HL-60/S4 treated with phorbol 12-myristate 13-acetate at 8.2 ng/mL for 4 days and 3 days (cell line): Measurements from ENCODE around the gene TNNT3.

ENCODE experiments used
- in situ Hi-C: fragments of 300-500 bp; cut with MboI; formaldehyde crosslinking; loops from 2 replicates; pipeline ENCODE4 v1.15.0; 2022; ENCODE audit warnings: low sequenced_read_pairs

TNNT3 gene

DNA sequence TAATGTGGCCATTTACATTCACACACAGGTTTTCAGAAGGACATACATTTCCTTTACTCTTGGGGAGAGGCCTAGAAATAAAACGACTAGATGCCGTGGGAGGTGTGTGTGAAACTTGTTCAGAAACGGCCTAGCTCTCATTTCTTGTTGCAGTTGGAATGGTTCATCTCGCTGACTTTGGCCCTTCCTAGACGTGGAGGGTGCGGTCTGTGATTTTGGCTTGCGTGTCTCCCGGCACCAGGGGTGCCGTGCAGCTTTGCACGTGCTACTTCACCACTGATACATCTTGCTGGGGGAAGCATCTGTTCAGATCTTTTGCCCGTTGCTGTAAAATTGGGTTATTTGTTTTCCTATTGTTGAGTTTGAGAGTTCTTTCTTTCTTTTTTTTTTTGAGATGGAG, 24.7 kb upstream of the TNNT3 start:
- in situ Hi-C loops, result no loop called here

DNA sequence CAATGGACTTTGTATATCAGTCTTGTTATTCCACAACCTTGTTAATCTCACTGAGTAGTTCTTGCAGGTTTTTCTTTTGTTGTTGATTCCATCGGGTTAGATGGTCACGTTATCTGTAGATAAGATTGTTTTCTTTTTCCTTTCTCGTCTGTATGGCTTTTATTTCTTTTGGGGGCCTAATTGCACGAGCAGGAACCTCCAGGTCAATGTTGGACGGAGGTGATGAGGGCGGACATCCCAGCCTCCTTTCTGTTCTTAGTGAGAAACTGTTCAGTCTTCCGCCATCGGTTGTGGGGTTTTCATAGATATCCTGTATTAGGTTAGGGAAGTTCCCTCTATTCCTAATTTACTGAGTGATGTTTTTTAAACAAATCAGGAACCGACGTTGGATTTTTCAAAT, 23.0 kb upstream of the TNNT3 start:
- in situ Hi-C loops, result no loop called here

DNA sequence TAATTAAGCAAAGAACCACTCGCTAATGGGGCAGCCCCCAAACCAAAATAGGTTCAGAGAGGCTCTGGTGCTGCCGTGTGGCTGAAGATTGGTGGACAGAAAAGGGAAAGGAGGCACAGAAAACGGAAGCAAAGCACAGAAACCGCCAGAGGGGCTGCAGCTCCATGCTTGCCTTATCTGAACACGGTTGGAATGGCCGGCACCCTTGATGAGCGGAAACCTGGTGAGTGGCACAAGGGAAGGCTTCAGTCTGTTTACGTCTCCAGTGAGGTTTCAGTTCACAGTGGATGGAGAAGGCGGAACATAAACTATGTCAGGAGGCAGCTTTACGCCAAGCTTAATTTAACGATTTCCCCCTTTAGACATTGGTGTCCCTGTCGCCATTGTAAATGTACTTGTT, 22.6 kb upstream of the TNNT3 start:
- in situ Hi-C loops, result no loop called here

DNA sequence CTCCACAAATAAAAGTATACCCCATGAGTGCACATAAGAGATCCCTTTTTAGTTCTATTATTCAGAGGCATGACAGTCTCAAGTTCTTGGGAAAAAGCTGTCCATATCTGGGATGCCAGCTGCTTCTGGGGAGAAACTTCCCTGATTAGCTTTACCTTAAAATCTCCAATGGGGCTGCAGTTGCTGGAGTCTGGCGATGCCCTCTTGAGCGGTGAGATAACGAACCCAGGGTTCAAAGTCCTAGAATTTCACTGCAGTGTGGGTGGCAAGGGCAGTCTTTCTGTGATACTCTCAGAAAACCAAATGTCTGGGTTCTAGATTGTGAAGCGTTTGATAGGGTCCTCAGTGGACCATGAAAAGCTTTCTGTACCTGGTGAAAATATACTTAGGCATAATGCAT, 20.4 kb upstream of the TNNT3 start:
- in situ Hi-C loops, result no loop called here

DNA sequence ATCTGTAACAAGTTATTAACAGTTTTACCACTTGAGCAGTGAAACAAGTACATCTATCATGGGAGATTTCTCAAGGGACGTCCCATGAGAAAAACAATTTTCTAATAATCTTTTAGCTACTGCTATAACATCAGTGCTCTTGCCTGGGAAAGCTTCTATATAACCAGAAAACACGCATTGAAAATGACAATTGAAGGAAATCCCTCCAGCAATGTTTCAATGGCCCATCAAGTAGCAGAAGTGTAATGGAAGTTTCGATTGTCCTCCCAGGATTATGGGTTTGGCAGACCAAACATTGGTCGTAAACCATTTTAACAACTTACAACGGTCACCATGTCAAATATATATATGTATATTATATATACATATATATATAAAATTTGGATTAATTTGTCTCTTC, 19.8 kb upstream of the TNNT3 start:
- in situ Hi-C loops, result no loop called here

DNA sequence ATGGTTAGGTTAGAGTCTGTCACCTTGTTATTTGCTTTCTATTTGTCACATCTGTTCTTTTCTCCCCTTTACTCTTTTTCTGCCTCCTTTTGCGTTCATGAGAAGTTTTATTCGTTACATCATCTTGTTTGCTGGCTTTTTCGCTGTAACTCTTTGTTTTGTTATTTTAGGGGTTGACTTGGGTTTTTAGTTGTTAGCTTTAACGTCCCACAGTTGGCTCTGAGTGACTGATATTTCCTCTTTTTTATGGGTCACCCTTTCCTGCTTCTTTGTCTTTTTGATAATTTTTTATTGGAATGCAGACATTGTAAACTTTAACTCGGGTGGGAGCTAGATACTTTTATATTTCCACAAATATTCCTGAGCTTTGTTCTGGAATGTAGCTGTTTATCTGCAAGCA, 13.3 kb upstream of the TNNT3 start:
- in situ Hi-C loops, result no loop called here

DNA sequence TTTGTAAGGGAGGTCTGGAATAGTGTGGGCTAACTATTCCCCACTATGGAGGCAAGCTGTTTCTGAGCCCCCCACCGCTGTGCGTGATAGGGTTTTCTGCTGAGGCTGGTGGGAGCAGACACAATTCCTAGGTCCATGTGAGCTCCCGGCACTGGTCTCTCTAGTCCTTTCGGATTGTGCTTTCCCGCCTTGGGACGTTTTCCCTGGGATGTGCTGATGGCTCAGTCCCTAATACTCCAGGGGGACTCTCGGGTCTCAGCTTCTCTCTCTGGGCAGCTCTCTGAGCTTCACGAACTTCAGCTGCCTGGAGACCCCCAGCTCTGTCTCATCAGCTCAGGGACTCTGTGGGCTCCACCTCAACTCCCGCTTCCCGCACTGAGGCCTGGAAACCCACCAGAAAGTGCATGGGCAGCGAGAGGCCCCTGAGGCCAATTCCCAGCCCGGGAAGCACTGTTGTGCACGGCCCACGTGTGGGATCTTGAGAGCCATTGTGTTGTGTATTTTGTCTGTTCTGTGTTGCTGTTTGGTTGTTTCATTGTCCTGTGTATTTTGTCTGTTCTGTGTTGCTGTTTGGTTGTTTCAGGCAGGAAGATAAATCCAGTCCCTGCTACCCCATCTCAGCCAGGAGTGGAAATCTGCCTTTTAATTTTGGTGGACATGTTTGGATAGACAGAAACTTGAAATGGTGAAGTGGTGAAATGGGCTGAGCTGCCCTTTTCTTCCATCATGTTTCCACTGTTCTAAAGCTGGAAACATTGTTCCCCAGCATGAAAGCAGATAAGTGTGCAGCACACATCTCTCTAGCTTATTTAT, 12.7 kb upstream of the TNNT3 start:
- in situ Hi-C loops, result no loop called here

DNA sequence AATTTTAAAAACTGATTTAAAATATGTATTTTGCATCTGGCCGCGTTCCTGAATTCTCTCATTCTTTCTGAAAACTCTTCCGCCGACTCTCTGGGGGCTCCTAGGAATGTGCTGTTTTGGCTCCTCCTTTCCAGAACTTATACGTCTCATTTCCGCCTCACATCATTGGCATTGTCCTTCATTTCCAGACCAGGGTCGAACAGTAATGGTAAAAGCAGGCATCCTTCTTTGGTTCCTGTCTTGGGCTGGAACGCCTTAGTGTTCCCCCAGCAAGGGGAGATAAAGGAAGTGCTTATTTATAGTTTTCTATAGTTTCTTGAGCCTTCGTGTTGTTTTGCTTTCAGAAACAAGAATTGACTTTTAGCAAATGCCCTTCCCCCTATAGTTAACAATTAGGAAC, 10.9 kb upstream of the TNNT3 start:
- in situ Hi-C loops, result no loop called here

DNA sequence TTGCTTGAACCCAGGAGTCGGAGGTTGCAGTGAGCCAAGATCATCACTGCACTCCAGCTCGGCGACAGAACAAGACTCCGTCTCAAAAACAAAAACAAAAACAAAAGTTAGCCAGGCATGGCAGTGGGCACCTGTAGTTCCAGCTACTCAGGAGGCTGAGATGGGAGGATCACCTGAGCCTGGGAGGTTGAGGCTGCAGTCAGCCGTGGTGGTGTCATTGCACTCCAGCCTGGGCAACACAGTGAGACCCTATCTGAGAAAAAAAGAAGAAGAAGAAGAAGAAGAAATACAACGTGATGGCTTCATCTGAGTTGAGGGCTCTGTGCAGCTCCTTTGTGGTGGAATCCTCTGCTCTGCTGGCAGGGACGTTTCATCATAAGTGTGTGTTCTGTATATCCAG, 10.0 kb upstream of the TNNT3 start:
- in situ Hi-C loops, result no loop called here

DNA sequence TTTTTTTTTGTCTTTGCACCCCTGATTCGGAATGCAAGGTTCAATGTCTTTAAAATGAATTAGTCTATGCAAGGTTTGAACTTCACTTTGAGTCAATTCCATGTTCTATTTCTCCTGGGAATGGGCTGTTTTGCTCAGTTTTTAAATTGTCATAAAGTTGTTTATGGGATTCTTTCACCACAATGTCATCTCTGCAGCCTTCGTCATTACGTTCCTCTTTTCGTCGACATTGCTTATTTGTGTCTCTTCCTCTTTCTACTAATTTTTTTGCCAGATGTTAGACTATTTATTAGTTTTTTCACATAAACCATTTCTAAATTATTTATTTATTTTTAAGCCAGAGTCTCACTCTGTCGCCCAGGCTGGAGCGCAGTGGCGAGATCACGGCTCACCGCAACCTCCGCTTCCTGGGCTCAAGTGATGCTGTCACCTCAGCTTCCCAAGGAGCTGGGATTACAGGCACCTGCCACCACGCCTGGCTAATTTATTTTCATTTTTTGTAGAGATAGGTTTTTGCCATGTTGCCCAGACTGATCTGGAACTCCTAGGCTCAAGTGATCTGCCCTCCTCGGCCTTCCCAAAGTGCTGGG, 7.1 kb upstream of the TNNT3 start:
- in situ Hi-C loops, result no loop called here

DNA sequence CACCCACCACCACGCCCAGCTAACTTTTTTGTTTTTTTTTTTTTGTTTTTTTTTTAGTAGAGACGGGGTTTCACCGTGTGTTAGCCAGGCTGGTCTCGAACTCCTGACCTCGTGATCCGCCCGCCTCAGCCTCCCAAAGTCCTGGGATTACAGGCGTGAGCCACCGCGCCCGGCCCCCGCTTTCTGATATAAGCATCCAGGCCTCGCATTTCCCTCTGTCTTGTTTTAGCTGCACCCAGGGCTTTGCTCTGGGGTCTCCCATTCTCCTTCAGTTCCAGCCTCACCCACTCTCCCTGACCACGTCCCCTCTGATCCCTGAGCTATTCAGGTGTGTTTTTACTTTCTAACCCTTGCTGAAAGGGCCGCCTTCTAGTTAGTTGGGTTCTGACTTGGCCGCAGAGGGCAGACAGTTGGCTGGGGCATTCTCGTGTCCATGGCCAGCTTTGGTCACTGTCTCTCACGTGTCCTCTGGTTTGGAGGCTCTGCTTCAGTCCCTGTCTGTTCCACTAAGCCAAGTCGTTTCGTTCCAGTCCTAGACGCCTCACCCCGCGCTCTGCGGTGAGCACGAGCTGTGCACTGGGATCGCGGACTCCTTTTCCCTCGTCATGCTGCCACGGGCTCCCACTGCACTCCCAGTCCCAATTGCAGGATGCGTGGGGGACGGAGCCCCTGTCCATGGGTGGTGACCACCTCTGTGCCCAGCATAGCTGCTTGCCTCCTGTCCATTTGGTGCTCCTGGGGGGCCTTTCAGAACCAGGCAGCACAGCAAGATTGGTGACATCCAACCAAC, 6.0 kb upstream of the TNNT3 start:
- in situ Hi-C loops, result no loop called here

DNA sequence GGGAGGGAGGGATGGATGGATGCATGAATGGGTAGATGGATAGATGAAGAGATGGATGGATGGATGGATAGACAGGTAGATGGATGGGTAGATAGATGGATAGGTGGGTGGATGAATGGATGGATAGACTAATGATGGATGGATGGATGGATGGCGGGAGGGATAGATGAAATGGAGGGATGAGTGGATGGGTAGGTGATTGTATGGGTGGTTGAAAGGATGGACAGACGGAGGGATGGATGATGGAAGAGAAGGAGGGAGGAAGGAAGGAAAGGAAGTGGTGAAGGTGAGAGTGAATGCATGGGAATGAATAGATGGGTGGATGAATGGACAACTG, 3.7 kb upstream of the TNNT3 start:
- in situ Hi-C loops, result no loop called here

DNA sequence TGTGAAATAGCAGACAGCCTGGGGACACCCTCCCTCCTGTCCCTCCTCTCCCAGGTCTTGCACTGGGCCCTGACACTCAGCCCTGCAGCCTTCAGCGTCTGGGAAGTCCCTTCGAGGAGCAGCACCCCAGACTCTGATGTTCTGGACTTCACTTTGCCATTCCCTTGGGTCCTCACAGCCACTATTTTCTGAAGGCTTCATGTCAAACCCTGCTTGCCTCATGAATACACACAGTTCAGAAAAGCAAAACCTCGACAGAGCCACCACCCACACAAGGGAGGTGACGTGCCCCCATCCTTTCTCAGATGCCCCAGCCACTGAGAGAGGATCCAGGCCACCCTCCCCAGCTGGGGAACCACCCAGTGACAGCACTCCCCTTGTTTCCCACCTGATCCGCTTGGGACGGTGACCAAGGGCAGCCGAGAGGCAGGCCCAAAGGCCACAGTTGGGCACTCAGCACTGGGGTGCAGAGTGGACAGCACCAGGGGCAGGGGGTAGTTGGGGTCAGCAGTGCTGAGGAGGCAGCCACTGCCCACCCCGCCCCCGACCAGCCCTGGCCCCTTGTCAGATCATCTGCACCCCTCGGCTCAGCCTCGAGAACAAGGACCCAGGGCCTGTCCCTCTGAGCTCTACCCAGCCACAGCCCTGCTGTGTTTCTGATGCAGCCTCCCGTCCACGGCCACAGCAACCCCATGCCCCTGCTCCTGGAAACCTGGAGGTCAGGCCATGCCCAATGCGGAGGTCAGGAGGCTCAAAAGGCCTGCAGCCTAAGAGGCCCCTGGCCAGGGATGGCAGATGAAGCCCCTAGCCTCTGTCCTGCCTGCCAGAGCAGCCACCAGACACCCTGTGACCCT, 3.1 kb upstream of the TNNT3 start:
- in situ Hi-C loops, result no loop called here

DNA sequence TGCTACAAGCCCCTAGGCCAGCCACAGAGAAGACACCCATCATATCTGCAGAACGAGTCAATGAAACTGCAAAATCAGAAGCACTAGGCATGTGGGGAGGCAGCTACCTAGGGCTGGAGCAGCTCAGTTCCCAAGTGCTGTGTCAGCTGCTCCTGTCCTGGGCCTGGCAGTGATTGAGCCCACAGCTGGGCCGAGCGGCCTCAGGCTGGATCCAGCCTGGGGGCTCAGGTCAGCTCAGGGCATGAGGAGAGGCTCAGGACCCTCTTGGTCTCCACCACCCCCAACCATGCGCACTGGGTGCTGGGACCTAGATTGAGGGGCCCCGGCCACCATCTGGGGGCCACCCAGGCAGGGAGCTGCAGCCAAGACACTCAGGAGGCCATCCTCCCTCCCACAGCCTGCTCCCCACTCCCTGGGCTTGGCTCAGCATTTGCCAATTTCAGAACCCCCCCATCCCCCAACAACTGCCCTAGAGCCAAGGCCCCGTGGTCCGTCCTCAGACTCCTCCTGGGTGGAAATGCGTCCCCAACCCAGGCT, 2.4 kb upstream of the TNNT3 start:
- in situ Hi-C loops, result no loop called here

DNA sequence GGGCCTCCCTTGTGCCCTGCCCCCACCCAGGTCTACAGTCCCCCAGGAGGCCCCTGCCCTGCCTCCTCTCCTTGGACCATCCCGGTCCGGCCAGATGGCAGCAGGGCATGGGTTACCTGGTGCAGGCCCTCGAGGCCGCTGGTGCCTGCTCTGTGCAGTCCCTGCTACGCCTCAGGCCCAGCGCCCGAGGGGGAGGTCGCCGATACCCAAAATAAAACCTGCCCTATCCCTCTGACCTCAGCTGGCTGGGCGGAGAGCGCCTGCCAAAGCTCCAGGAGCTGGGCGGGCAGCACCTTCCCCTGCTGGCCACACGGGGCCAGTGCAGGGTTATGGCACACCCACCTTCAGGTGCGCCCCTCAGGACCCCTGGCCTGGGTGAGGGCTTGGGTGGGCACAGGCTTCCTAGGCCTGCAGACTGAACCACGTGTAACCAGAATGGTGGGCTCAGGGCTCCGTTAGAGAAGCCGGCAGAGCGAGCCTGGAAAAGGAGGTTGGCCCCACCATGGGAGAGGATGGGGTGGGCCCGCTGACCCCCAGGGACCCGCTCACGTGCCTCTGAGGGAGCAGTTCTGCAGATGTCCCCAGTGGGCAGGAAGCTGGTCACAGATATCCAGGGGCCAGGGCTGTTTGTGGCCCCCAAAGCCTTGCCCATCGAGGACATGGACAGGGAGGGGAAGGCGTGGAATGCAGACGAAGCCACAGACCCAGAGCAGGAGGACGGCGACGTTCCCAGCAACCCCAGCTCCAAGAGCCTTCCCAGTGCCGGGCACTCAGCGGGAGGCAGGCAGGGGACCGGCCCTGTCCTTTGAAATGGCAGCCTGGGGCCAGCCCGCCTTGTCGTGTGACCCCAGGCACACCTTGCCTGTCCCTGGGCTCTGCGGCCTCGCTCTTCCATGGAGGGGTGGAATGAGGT, 1.7 kb upstream of the TNNT3 start:
- in situ Hi-C loops, result no loop called here

DNA sequence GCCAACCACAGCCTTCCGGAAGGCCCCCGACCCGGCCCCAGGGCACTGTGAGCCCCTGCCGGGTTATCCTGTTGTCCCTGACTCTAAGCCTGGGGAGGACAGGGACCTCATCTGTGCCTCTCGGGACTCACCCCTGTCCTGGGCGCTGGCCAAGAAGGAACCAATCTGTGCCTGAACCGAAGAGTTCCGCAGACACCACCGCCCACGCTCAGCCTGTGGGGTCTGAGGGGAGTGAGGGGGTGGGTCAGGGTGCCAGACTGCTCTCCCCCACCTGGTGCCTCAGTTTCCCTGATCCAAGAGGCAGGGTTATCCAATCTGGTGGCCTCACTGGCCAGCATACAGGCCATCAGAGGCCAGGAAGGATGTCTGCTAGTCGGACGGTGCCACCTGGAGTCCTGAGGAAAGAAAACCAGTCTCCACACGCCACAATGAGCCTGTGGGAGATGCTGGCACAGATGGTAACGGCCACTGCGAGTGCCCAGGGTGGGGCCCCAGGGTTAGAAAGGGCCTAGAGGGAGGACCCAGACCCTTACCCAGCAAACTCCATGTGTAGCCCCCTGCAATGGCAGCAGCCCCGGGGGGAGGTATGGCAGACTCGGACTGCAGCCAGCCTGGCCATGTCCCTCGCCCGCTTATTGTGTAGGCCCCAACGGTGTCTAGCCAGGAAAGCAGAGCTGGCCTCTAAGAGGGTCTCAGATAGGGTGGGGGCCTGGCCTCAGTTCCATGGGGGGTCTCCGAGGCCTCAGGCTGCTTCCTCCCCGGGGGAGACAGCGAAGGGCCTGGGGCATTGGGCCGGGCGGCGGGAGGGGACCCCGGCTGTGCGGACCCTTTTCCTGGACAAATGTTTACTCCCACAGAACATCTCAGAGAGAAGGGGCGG, 827 bp upstream of the TNNT3 start:
- in situ Hi-C loops, result no loop called here

DNA sequence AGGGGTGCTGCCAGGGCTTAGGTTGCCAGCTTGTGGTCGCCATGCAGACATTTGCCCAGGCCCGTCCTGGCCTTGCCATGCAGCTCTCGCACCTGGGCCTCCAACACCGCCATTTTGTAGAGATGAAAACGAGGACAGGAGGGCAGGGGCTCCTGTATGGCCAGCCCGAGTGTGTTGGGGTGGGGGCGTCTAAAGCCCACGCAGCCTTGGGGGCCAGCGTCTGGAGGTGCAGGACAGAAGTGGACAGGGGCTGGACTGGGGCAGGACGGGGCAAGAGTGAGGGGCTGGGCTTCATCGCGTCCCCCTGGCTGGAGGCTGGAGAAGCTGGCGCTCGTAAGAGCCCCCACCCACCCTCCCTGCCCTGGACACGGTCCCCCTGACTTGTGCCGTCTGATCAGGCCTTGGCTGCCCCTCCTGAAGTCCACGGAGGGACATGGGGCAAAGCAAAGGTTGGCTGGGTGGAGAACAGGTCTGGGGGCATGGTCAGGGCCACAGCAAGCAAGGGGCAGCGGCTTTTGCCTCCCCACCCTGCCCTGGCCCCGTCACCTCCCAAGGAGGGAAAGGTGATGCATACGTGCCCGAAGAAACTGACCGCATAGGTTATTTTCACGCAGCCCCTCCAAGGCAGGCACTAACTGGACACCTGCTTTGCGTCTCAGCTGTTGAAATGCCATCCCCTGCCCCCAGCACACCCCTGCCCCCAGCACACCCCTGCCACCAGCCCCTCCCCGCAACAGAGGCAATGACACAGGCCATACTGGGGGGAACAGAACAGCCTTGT, 815 bp downstream of the TNNT3 start:
- in situ Hi-C loops, result no loop called here

DNA sequence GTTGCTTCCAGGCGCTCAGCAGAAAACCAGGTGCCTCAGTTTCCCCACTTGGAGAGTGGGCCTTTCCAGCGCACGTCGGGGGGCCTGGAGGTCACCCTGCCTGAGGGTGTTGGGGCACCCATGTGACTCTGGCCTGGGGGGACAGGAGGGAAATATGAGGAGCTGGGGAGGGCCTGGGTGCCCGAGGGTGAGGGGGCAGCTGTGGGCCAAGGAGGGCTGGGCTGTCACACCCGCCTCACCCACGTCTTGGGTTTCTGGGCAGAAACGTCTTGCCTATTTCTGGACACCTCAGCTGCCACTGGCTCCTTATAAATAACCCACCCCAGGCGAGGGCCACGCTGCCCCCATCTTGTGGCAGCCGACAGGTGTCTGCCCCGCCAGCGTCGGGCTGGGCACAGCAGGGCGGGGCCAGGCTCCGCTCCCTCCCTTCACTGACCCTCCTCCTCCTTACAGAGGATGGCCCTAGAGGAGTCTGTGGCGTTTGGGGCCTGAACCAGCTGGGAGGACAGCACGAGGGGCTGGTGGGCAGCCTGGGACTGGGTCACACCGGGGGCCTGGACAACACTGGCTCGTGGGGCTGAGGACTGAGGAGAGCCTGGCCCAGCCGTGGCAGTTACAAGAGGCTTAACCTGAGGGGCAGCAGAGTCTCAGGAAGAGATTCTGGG, 1.5 kb downstream of the TNNT3 start:
- in situ Hi-C loops, result no loop called here
